ENCODE measurements around the gene CEP170. TPM values are rescaled to one million over a fixed set of nuclear protein-coding genes. Genes with fewer than 3 reads are reported as not detected.

Gene CEP170
- total RNA-seq, 1 donor from 2014 or later, result 30.9 TPM

DNA sequence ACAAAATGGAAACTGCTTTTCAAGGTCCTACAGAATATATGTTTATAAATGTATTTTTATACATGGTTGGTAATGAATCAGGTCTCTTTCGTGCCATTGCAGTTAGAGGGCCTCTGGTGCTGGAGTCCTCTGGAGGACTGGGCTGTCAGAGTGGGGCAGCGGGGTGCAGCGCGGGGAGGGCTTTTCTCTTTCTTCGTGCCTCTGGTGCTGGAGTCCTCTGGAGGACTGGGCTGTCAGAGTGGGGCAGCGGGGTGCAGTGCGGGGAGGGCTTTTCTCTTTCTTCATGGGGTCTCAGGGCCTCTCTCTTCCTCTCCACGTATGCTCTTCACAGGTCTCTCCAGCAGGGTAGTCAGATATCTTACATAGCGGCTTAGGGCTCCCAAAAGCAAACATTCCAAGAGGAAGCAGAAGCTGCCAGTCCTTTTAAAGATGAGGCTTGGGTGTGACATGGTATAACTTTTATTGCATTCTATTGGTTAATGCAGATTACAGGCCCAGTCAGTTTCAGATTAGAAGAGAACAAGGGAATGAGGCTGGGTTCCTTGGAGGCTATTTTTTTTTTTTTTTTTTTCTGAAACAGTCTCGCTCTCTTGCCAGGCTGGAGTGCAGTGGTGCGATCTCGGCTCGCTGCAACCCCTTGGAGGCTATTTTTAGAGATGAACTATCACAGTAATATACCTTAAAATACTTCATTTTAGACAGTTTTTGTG, 13.8 kb upstream of the CEP170 start:
- intact Hi-C loops (cut with DNase I), result no loop called here
- TF ChIP-seq, protein P1, sequence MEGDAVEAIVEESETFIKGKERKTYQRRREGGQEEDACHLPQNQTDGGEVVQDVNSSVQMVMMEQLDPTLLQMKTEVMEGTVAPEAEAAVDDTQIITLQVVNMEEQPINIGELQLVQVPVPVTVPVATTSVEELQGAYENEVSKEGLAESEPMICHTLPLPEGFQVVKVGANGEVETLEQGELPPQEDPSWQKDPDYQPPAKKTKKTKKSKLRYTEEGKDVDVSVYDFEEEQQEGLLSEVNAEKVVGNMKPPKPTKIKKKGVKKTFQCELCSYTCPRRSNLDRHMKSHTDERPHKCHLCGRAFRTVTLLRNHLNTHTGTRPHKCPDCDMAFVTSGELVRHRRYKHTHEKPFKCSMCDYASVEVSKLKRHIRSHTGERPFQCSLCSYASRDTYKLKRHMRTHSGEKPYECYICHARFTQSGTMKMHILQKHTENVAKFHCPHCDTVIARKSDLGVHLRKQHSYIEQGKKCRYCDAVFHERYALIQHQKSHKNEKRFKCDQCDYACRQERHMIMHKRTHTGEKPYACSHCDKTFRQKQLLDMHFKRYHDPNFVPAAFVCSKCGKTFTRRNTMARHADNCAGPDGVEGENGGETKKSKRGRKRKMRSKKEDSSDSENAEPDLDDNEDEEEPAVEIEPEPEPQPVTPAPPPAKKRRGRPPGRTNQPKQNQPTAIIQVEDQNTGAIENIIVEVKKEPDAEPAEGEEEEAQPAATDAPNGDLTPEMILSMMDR (IDR thresholded peaks at IDR 0.05), result no peak
- DNase-seq (ENCODE audit: low spot score in 2 of 2), result no peak
- Histone ChIP-seq H3K4me1 (peaks cover 0 to 31% of the 10 kb centered on the region in 2 donors), H3K36me3 (peaks cover 0 to 6% of the 10 kb centered on the region in 2 donors), H3K27ac (peak overlapping the region; percentile 54 to 64), H3K9me3 (no peaks in the 10 kb centered on the region), H3K27me3 (no peaks in the 10 kb centered on the region), H3K4me3 (peak overlapping the region; percentile 26 to 47)

DNA sequence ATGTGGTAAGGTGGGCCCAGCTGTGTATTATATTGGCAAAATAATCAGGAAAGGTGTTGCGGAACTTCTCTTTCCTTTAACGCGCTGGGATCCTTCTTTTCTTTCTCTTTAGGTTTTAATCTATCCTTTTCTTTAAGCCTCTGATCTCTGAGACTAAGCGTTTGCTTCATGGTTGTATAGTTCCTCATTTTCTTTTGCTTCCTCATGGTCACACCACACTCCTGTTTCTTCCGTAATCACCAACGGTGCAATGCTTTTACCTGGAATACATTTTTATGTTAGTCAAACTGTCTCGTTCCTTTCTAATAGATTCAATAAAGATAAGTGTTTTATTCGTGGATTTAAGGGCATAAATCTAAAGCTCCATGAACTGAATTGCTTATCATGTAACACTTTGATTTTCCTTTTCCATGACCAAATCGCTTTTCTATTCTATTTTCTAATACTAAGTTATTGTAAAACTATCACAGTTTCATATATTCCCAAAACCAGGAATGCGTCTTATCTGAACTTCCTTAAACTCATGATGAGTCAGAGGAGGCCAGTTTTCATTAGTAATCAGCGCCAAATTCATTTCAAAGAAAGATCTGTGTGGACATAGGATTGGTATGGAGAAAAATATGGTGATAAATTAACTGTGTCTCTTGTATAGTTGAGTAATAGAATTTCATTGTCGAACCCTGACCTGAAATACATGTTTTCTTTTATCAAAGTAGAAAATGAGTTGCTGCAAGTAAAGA, 13.0 kb upstream of the CEP170 start:
- H3K4me1 ChIP-seq, result peaks cover 0 to 27% of the 10 kb centered on the region in 2 donors
- no peaks in the 10 kb centered on the region for H3K27me3 ChIP-seq
- DNase-seq (ENCODE audit: low spot score in 2 of 2), result no peak

DNA sequence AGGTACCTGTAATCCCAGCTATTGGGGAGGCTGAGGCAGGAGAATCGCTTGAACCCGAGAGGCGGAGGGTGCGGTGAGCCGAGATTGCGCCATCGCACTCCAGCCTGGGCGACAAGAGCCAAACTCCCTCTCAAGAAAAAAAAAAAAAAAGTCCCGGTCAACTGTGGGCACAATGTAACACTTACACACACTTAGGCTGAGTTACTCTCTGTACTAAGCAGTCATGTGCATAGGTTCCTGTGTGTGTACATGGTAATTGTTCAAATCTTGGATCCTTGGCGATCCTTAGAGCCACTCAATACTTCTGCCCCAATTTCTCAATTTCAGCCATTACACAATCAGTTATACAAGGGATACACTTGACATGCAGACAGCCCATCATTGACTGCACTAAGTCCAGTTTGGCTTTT, 12.4 kb upstream of the CEP170 start:
- TF ChIP-seq, protein P1 (IDR thresholded peaks at IDR 0.05), result no peak
- no peak for DNase-seq (ENCODE audit: low spot score in 2 of 2)
- no peaks in the 10 kb centered on the region for H3K27me3 ChIP-seq
- H3K4me1 ChIP-seq, result peaks cover 0 to 27% of the 10 kb centered on the region in 2 donors
- H3K27ac ChIP-seq, result peak overlapping the region; percentile 54 to 64
- H3K9me3 ChIP-seq, result no peaks in the 10 kb centered on the region
- no peak overlapping the region for H3K4me3 ChIP-seq
- peaks cover 0 to 6% of the 10 kb centered on the region in 2 donors for H3K36me3 ChIP-seq
- intact Hi-C loops (cut with DNase I), result no loop called here

More for the DNA sequence above, 13.0 kb upstream of the CEP170 start:
- TF ChIP-seq, protein P1 (IDR thresholded peaks at IDR 0.05), result no peak
- no peaks in the 10 kb centered on the region for H3K9me3 ChIP-seq
- H3K27ac ChIP-seq, result peak overlapping the region; percentile 54 to 64
- H3K36me3 ChIP-seq, result peaks cover 0 to 6% of the 10 kb centered on the region in 2 donors
- peak overlapping the region; percentile 23 to 47 for H3K4me3 ChIP-seq
- intact Hi-C loops (cut with DNase I), result no loop called here

DNA sequence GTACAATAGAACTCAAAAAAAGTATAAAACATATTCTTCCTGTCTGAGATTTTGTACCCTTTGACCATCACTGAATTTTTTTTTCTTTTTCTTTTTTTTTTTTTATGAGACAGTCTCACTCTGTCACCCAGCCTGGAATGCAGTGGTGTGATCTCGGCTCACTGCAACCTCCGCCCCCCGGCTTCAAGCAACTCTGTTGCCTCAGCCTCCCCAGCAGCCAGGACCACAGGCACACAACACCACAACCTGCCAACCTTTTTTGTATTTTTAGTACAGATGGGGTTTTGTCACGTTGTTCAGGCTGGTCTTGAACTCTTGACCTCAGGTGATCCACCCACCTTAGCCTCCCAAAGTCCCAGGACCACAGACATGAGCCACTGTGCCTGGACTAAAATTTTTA, 11.2 kb upstream of the CEP170 start:
- no peak overlapping the region for H3K4me3 ChIP-seq
- no peaks in the 10 kb centered on the region for H3K27me3 ChIP-seq
- no peak overlapping the region for H3K27ac ChIP-seq
- no peak for DNase-seq (ENCODE audit: low spot score in 2 of 2)
- H3K4me1 ChIP-seq, result peaks cover 0 to 30% of the 10 kb centered on the region in 2 donors
- TF ChIP-seq, protein P1 (IDR thresholded peaks at IDR 0.05), result no peak
- H3K36me3 ChIP-seq, result peaks cover 0 to 3% of the 10 kb centered on the region in 2 donors
- intact Hi-C loops (cut with DNase I), result no loop called here
- no peaks in the 10 kb centered on the region for H3K9me3 ChIP-seq

DNA sequence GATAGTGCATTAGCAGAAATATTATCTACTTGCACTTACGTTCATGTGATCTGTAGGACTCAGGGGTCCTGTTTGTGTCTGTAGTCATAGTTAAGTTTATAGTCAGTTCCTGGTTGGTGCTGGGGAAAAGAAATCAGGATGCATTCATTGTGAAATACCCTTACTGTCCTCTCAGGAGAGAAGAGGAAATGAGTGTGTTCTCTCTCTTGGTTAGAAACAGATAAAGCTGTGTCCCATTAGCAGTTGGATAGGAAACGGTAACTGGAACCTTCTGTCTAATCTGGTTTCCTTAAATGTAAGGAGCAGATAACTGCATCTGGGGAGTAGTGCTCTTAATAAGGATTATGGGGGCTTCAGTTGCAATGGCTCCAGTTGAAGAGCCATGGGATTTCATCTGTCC, 9.6 kb upstream of the CEP170 start:
- H3K27ac ChIP-seq, result peak overlapping the region in 1 of 2 donors; percentile 14
- no peak for DNase-seq (ENCODE audit: low spot score in 2 of 2)
- peaks cover 0 to 33% of the 10 kb centered on the region in 2 donors for H3K4me1 ChIP-seq
- intact Hi-C loops (cut with DNase I), result no loop called here
- TF ChIP-seq, protein P1 (IDR thresholded peaks at IDR 0.05), result no peak
- H3K4me3 ChIP-seq, result no peak overlapping the region
- H3K9me3 ChIP-seq, result no peaks in the 10 kb centered on the region
- no peaks in the 10 kb centered on the region for H3K27me3 ChIP-seq
- no peaks in the 10 kb centered on the region for H3K36me3 ChIP-seq

Measured in ascending aorta (tissue), 2 donors.